GM13976 (cell line): ENCODE data around the gene COMMD3.

Experiments
- DNase-seq: peaks from one replicate; pipeline ENCODE4 v3.0.0; 2012; ENCODE audit warnings: low spot score
- in situ Hi-C: fragments of 300-500 bp; cut with MboI; formaldehyde crosslinking; loops from one replicate; pipeline ENCODE4 v1.12.0; 2022; ENCODE audit warnings: low sequenced_read_pairs, mixed read lengths, inconsistent platforms; ENCODE audit not compliant: unreplicated experiment
- TF ChIP-seq, protein P1 (sequence below): IDR thresholded peaks from 2 replicates; pipeline ENCODE4 v1.5.1; 2012; ENCODE audit warnings: borderline replicate concordance, mild to moderate bottlenecking; ENCODE audit not compliant: insufficient read depth; ENCODE audit errors: extremely low read depth, missing control alignments, control extremely low read depth

COMMD3 gene

DNA sequence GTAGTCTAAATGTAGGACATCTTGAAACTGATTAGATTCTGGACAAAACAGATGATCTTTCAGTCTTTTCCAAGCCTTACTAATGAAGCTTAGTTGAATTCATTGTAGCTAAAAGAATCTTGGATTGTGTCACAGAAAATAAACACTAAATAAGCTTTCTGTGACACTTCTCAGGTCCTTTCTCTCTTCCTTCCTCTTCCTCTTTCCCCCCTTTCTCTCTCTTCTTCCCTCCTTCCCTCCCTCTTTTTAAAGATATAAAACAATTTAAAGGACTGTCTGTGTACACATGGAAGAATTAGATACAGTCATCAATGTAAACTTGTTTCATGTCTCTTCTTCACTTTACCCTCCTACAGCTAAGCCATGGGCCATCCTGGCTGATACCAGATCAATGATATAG is 5.3 kb upstream of the COMMD3 start:
- no peak for DNase-seq
- TF ChIP-seq, protein P1, sequence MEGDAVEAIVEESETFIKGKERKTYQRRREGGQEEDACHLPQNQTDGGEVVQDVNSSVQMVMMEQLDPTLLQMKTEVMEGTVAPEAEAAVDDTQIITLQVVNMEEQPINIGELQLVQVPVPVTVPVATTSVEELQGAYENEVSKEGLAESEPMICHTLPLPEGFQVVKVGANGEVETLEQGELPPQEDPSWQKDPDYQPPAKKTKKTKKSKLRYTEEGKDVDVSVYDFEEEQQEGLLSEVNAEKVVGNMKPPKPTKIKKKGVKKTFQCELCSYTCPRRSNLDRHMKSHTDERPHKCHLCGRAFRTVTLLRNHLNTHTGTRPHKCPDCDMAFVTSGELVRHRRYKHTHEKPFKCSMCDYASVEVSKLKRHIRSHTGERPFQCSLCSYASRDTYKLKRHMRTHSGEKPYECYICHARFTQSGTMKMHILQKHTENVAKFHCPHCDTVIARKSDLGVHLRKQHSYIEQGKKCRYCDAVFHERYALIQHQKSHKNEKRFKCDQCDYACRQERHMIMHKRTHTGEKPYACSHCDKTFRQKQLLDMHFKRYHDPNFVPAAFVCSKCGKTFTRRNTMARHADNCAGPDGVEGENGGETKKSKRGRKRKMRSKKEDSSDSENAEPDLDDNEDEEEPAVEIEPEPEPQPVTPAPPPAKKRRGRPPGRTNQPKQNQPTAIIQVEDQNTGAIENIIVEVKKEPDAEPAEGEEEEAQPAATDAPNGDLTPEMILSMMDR = no peak
- in situ Hi-C loops = no loop called here

DNA sequence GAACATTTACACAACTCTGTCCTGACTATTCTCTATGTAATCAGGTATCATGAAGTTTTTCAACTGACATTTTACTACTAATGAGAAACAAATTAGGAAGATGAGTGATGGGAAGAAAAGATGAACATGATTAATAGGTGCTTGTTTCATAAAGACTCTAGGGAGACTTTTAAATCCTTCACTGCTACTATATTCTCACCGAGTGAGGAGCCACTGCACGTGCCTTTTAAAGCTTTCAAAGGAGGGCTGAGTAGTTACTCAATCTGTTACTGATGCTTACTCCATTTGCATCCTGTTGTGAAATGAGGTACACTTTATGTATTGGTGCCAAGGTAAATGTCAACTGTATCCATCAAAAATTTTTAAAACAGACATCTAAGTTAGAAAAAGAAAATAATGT is 1.3 kb upstream of the COMMD3 start:
- TF ChIP-seq, protein P1 = no peak
- in situ Hi-C loops = no loop called here

DNA sequence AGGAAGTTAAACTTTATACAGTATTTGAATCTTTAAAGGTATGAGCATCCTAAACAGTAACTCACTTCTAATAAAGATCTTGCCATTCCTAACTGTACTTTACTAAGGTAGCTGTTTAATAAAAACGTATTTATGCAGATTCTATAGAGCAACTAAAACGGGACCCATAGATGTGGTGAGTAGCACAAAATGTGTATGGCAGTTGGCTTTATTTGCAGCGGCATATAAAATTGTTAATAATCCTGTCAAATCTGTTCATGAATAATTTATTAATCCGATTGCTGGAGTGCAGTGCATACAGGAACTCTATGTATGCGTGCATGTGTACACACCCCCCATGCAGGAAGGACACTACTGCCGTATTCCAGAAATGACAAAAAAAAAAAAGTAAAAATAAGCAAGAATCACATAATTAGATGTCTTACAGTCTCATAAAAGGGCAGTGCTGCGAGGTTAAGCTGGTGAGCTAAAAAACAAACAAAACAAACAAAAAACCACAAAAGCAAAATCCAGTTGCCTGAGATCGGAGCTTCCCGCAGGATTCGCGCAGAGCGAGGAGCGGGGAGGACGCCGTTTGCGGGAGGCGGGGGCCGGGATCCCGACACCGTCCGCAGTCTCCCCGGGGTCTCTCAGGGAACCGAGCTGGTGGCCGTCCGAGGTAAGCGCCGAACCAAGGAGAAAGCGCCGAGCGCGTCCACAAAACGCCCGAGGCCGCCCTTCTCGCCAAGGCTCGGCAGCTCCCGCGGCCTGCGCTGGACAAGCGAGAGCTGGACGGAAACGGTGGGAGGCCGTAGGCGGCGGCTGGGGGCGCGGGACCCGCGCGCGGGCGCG is 518 bp upstream of the COMMD3 start:
- in situ Hi-C loops = no loop called here
- no peak for DNase-seq
- TF ChIP-seq, protein P1 = no peak

More for the DNA sequence above, 1.3 kb upstream of the COMMD3 start:
- DNase-seq = no peak

DNA sequence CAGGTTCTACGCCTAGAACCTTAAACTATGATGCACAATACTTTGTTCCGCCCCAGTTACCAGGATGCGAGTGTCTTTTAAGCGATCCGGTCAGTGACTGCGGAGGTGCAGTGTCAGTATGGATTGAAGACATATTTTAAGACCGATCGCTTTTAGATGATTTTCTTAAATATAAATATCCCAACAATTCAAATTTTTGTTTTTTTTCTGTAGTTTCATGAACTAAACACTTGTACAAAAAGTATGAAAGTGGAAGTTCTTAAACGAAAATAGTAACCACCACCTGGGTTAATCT is 835 bp downstream of the COMMD3 start:
- in situ Hi-C loops = no loop called here
- TF ChIP-seq, protein P1 = no peak
- peak; percentile 42 for DNase-seq

DNA sequence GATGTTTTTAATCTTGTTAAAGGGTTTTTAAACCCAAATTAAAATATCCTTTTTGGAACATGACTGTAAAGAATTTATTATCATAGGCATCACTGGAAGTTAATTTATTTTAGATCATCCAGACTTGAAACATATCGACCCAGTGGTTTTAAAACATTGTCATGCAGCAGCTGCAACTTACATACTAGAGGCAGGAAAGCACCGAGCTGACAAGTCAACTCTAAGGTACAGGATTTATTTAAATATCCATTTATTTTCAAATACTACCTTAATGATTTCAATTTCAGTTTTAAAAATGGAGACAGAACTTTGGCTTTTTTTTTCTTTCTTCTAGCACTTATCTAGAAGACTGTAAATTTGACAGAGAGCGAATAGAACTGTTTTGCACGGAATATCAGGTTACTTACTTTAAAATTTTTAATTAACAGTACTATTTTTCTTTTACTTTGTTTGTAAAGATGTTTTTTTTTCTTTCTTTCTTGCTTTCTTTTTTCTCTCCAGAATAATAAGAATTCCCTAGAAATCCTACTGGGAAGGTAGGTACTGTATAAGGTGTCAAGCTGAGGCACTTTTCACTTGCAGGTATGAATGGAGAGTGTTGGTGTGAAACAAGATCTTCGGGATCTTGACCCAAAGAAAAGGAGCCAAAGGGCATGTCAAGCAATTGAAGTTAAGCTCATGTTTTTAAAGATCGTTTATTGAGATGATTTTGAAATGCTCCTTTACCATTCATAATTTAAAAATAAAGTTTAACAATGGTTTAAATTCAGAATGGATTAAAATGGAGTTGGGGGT is 1.8 kb downstream of the COMMD3 start:
- TF ChIP-seq, protein P1 = no peak
- no peak for DNase-seq
- in situ Hi-C loops = no loop called here

DNA sequence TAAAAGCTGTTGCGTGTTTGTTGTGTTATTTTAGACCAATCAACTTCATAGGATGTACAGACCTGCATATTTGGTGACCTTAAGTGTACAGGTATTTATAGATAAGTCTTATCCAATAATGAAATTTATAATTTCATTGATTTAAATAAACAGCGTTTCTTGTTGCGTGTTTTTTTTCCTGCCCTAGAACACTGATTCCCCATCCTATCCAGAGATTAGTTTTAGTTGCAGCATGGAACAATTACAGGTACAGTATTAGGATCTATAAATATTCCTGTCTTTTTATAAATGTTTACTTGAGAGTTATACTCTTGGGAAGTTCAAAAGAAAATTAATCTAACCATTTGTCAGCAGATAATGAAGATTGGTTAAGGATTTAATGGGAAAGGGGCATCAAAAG is 2.6 kb downstream of the COMMD3 start:
- DNase-seq = no peak
- in situ Hi-C loops = no loop called here
- TF ChIP-seq, protein P1 = no peak
